Measurements from ENCODE around the gene ISG20L2.

DNA sequence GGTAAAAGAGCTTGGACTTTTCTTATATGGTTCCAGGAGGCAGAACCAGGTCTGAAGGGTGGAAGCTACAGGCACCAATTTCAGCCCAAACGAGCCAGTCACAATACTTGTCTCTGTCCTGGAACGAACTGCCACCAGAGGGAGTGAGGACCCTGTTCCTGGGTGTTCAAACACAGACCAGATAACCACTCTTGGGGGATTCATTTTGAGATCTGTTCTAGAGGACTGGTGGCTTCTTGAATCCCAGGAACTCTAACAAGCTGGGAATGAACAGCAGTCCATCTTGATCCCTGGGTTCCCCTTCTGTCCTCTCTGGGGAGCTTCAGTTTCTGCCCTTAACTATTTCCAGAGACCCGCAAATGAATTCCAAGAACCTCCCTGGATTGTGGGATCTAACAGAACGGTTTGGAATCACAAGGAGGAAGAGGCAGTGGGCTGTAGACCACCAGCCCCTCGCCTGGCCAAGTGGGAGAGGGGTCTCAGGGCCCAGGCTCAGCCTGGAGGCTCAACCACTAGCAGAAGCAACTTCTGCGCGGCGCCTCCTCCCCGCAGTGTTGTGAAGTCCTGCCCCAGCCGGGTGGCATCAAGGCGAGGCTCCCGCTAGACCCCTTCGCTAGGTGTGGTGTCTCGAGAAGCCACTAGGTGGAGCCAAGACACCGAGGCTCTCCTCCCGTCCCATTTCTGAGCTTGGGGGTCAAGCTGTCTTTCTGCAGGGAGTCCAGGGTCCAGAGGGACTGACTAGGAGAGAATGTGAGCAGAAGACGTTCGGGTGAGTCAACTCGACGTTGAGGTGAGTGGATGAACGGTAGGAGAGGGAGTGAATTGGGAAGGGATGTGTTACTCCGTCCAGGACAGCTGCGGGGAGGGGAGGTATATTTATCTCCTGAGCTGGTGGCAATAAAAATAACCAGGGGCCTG lies 39.3 kb downstream of the ISG20L2 start:
- TF ChIP-seq, protein P1, sequence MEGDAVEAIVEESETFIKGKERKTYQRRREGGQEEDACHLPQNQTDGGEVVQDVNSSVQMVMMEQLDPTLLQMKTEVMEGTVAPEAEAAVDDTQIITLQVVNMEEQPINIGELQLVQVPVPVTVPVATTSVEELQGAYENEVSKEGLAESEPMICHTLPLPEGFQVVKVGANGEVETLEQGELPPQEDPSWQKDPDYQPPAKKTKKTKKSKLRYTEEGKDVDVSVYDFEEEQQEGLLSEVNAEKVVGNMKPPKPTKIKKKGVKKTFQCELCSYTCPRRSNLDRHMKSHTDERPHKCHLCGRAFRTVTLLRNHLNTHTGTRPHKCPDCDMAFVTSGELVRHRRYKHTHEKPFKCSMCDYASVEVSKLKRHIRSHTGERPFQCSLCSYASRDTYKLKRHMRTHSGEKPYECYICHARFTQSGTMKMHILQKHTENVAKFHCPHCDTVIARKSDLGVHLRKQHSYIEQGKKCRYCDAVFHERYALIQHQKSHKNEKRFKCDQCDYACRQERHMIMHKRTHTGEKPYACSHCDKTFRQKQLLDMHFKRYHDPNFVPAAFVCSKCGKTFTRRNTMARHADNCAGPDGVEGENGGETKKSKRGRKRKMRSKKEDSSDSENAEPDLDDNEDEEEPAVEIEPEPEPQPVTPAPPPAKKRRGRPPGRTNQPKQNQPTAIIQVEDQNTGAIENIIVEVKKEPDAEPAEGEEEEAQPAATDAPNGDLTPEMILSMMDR (conservative IDR thresholded peaks at IDR 0.05): peak; percentile 95
- no peak for TF ChIP-seq EZH2 (IDR thresholded peaks at IDR 0.05; ENCODE audit: low read depth)
